ENCODE results near the gene STRBP.

STRBP gene

GRCh38 chr9:123073441-123073840 is 194.9 kb downstream of the STRBP start:
- DNase-seq (ENCODE audit: low read depth): no peak
- TF ChIP-seq CTCF (conservative IDR thresholded peaks at IDR 0.05; ENCODE audit: low read depth, low read length): no peak
- no peak overlapping the region for H3K4me3 ChIP-seq (ENCODE audit: low read length)

GRCh38 chr9:123072407-123072995 is 195.9 kb downstream of the STRBP start:
- no peak for TF ChIP-seq CTCF (conservative IDR thresholded peaks at IDR 0.05; ENCODE audit: low read depth, low read length)
- no peak overlapping the region for H3K4me3 ChIP-seq (ENCODE audit: low read length)
- no peak for DNase-seq (ENCODE audit: low read depth)

Data from retinal pigment epithelial cell (primary cell).